Measurements from ENCODE around the gene BRAT1. TPM values are rescaled to one million over a fixed set of nuclear protein-coding genes. Genes with fewer than 3 reads are reported as not detected.
"Not testable (repeated sequence)": the region's sequence is repeated elsewhere in the genome, so short reads cannot be mapped to it uniquely, and the experiment has no call there.

Gene BRAT1
- total RNA-seq, 1 experiment from 2014 or later: 53.9 TPM

DNA sequence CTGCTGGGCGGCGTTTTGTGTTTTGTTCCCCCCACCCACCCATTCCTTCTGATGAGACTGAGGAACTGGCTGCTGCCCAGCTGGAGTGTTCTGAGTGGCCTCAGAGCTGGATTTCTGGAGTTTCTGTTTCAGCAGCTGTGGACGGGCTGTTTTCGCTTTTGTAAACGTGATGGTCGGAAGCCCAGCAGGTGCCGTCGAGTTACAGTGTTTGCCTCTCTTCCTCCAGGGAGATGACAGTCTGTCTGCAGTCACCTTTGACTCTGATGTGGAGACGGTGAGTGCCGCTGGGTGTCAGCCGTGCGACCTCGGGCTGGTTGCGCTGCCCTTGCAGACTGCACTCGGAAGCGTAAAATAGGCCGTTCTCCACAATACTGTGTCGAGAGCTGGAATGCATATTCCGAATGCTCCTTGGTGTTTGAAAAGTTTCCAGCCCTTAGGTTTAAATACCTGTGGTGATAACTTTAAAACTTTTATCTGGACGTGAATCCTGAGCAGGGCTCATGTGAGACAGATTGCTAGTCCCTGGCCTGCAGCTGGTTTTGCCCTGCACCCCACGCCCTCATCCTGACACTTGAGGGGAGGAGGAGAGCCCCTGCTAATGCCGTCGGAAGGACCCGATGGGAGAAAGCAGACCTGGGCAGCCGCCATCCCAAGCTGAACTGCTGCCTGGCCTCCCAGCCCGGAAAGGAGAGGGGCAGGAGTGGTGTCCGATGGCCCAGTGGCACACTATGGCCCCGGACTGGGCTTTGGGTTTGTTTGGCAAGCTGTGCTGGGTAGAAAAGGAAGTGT lies 11.8 kb upstream of the BRAT1 start:
- intact Hi-C loops (cut with micrococcal nuclease; ENCODE audit: unreplicated experiment): no loop called here
- Histone ChIP-seq H3K36me3 (ENCODE audit: low read depth) (no peaks in the 10 kb centered on the region), H4K20me1 (ENCODE audit: insufficient read depth) (0 out of 2 replicates have a peak, but pooled peaks cover 11% of the 10 kb centered on the region), H3K4me2 (no peak overlapping the region), H3K79me2 (ENCODE audit: low read depth) (0 out of 2 replicates have a peak, but pooled peaks cover 11% of the 10 kb centered on the region), H3K27ac (no peak overlapping the region), H2AFZ (no peak overlapping the region), H3K9me3 (ENCODE audit: insufficient read depth, low read depth) (no peaks in the 10 kb centered on the region), H3F3A (ENCODE audit: insufficient read depth, low read depth) (peaks cover 16% of the 10 kb centered on the region), H3K4me3 (no peak overlapping the region), H3K9me2 (ENCODE audit: insufficient read depth) (no peaks in the 10 kb centered on the region), H3K4me1 (replicated peaks; ENCODE audit: insufficient read depth) (no peaks in the 10 kb centered on the region), H3K27me3 (ENCODE audit: insufficient read depth, low read depth) (no peaks in the 10 kb centered on the region)
- no peak for DNase-seq
- TF ChIP-seq, protein P1, sequence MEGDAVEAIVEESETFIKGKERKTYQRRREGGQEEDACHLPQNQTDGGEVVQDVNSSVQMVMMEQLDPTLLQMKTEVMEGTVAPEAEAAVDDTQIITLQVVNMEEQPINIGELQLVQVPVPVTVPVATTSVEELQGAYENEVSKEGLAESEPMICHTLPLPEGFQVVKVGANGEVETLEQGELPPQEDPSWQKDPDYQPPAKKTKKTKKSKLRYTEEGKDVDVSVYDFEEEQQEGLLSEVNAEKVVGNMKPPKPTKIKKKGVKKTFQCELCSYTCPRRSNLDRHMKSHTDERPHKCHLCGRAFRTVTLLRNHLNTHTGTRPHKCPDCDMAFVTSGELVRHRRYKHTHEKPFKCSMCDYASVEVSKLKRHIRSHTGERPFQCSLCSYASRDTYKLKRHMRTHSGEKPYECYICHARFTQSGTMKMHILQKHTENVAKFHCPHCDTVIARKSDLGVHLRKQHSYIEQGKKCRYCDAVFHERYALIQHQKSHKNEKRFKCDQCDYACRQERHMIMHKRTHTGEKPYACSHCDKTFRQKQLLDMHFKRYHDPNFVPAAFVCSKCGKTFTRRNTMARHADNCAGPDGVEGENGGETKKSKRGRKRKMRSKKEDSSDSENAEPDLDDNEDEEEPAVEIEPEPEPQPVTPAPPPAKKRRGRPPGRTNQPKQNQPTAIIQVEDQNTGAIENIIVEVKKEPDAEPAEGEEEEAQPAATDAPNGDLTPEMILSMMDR (conservative IDR thresholded peaks at IDR 0.05): no peak
- TF ChIP-seq EZH2 (IDR thresholded peaks at IDR 0.05; ENCODE audit: low read depth): no peak
- CTCF ChIA-PET: no interaction called here
- POLR2A ChIA-PET (ENCODE audit: unreplicated experiment): no interaction called here
- BruUV-seq (replicated peaks): no TSS peak

DNA sequence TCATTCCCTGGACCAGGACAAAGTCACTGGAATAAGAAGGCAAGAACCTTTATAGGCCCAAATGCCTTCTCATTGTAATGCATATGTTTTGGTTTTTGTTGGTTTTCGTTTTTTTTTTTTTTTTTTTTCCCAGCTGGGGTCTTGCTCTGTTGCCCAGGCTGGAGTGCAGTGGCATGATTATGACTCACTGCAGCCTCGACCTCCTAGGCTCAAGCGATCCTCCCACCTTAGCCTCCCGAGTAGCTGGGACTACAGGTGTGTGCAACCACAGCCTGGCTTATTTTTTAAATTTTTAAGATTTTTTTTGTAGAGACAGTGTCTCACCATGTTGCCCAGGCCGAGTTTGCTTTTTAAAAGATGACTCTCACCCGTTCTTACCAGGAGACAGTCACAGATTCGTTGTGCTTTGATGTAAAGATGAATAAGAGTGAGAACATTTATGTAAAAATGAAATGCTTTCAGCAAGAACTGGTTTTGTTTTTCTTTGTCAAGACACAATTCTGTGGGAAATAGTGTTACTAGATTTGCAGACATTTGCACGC lies 11.1 kb upstream of the BRAT1 start:
- ChIA-PET CTCF (interaction anchor here (0.6 kb wide), 2 partner anchors 39 to 121 kb away, joined by 3 read pairs; no protein-coding TSS in a partner anchor), POLR2A (ENCODE audit: unreplicated experiment) (interaction anchor here (0.6 to 0.7 kb wide), 2 partner anchors 43 to 68 kb away, joined by 14 to 22 read pairs; no protein-coding TSS in a partner anchor)
- Histone ChIP-seq H3K9me3 (ENCODE audit: insufficient read depth, low read depth) (no peaks in the 10 kb centered on the region), H2AFZ (no peak overlapping the region), H3K4me2 (no peak overlapping the region), H4K20me1 (ENCODE audit: insufficient read depth) (0 out of 2 replicates have a peak, but pooled peaks cover 11% of the 10 kb centered on the region), H3K9me2 (ENCODE audit: insufficient read depth) (no peaks in the 10 kb centered on the region), H3K79me2 (ENCODE audit: low read depth) (peaks cover 16% of the 10 kb centered on the region; the same call in 1 of the 2 replicates), H3K27me3 (ENCODE audit: insufficient read depth, low read depth) (no peaks in the 10 kb centered on the region), H3K4me1 (replicated peaks; ENCODE audit: insufficient read depth) (no peaks in the 10 kb centered on the region), H3K27ac (no peak overlapping the region), H3K4me3 (no peak overlapping the region), H3K36me3 (ENCODE audit: low read depth) (no peaks in the 10 kb centered on the region), H3F3A (ENCODE audit: insufficient read depth, low read depth) (peaks cover 23% of the 10 kb centered on the region)
- no peak for DNase-seq
- TF ChIP-seq EZH2 (IDR thresholded peaks at IDR 0.05; ENCODE audit: low read depth): no peak
- TF ChIP-seq, protein P1 (conservative IDR thresholded peaks at IDR 0.05): no peak
- BruUV-seq (replicated peaks): no TSS peak
- intact Hi-C loops (cut with micrococcal nuclease; ENCODE audit: unreplicated experiment): no loop called here

GRCh38 chr7:2564970-2565540 lies 9.7 kb upstream of the BRAT1 start:
- Histone ChIP-seq H3K27me3 (ENCODE audit: insufficient read depth, low read depth) (no peaks in the 10 kb centered on the region), H3K79me2 (ENCODE audit: low read depth) (peaks cover 19% of the 10 kb centered on the region; the same call in 1 of the 2 replicates), H3F3A (ENCODE audit: insufficient read depth, low read depth) (peaks cover 23% of the 10 kb centered on the region), H3K4me1 (replicated peaks; ENCODE audit: insufficient read depth) (peaks cover 4% of the 10 kb centered on the region), H2AFZ (no peak overlapping the region), H3K4me2 (no peak overlapping the region), H3K36me3 (ENCODE audit: low read depth) (no peaks in the 10 kb centered on the region), H3K27ac (no peak overlapping the region), H3K9me2 (ENCODE audit: insufficient read depth) (no peaks in the 10 kb centered on the region), H3K9me3 (ENCODE audit: insufficient read depth, low read depth) (no peaks in the 10 kb centered on the region), H4K20me1 (ENCODE audit: insufficient read depth) (0 out of 2 replicates have a peak, but pooled peaks cover 11% of the 10 kb centered on the region), H3K4me3 (no peak overlapping the region)
- ChIA-PET POLR2A (ENCODE audit: unreplicated experiment) (no interaction called here), CTCF (no interaction called here)
- no TSS peak for BruUV-seq (replicated peaks)
- no peak for TF ChIP-seq EZH2 (IDR thresholded peaks at IDR 0.05; ENCODE audit: low read depth)
- TF ChIP-seq, protein P1 (conservative IDR thresholded peaks at IDR 0.05): no peak
- no peak for DNase-seq
- intact Hi-C loops (cut with micrococcal nuclease; ENCODE audit: unreplicated experiment): no loop called here

DNA sequence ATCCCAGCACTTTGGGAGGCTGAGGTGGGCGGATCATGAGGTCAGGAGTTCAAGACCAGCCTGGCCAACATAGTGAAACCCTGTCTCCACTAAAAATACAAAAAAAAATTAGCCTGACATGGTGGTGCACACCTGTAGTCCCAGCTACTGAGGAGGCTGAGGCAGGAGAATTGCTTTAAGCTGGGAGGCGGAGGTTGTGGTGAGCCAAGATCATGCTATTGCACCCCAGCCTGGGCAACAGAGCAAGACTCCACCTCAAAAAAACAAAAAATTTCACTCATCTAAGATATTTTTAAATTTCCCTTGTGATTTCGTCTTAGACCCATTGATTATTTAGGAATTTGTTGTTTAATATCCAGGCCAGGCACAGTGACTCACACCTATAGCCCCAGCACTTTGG lies 8.6 kb upstream of the BRAT1 start:
- BruUV-seq (replicated peaks): not testable (repeated sequence)

More for the DNA sequence above, 8.6 kb upstream of the BRAT1 start:
- H3K27me3 ChIP-seq (ENCODE audit: insufficient read depth, low read depth); H3K4me3 ChIP-seq; POLR2A ChIA-PET (ENCODE audit: unreplicated experiment); intact Hi-C loops (cut with micrococcal nuclease; ENCODE audit: unreplicated experiment); H3K9me3 ChIP-seq (ENCODE audit: insufficient read depth, low read depth); H2AFZ ChIP-seq; H3K36me3 ChIP-seq (ENCODE audit: low read depth); H3K4me2 ChIP-seq; H3K4me1 ChIP-seq (replicated peaks; ENCODE audit: insufficient read depth); H3K27ac ChIP-seq; H3K9me2 ChIP-seq (ENCODE audit: insufficient read depth); DNase-seq; CTCF ChIA-PET: not testable (repeated sequence)
- Histone ChIP-seq H3K79me2 (ENCODE audit: low read depth) (peaks cover 29% of the 10 kb centered on the region), H4K20me1 (ENCODE audit: insufficient read depth) (0 out of 2 replicates have a peak, but pooled peaks cover 11% of the 10 kb centered on the region), H3F3A (ENCODE audit: insufficient read depth, low read depth) (peaks cover 23% of the 10 kb centered on the region)
